ENCODE results near the gene WDR44. TPM values are rescaled to one million over a fixed set of nuclear protein-coding genes. Genes with fewer than 3 reads are reported as not detected.
"Not testable (repeated sequence)": the region's sequence is repeated elsewhere in the genome, so short reads cannot be mapped to it uniquely, and the experiment has no call there.

Gene WDR44
- polyA plus RNA-seq (ENCODE audit: insufficient read length in 3 of 3), result 10 to 100 TPM; 10.8 to 12.4 (median 11.8) TPM
- long read RNA-seq, donor 1, full-length matches to known transcripts, result 1 of 1 reads
- long read RNA-seq, donor 1, partial matches to known transcripts, result 0 of 1 reads
- long read RNA-seq, donor 1, other reads (novel, unspliced or antisense), result 0 of 1 reads
- long read RNA-seq, donor 2, result 0 reads
- long read RNA-seq, donor 3, full-length matches to known transcripts, result 2 of 2 reads
- long read RNA-seq, donor 3, partial matches to known transcripts, result 0 of 2 reads
- long read RNA-seq, donor 3, other reads (novel, unspliced or antisense), result 0 of 2 reads
- long read RNA-seq, donor 4, result 0 reads
- long read RNA-seq, donor 5, result 0 reads
- long read RNA-seq, donor 6, full-length matches to known transcripts, result 2 of 2 reads
- long read RNA-seq, donor 6, partial matches to known transcripts, result 0 of 2 reads
- long read RNA-seq, donor 6, other reads (novel, unspliced or antisense), result 0 of 2 reads
- long read RNA-seq, donor 7, full-length matches to known transcripts, result 1 of 1 reads
- long read RNA-seq, donor 7, partial matches to known transcripts, result 0 of 1 reads
- long read RNA-seq, donor 7, other reads (novel, unspliced or antisense), result 0 of 1 reads
- long read RNA-seq, donor 8, full-length matches to known transcripts, result 2 of 2 reads
- long read RNA-seq, donor 8, partial matches to known transcripts, result 0 of 2 reads
- long read RNA-seq, donor 8, other reads (novel, unspliced or antisense), result 0 of 2 reads
- long read RNA-seq, donor 9, result 0 reads
- long read RNA-seq, donor 10, full-length matches to known transcripts, result 1 of 1 reads
- long read RNA-seq, donor 10, partial matches to known transcripts, result 0 of 1 reads
- long read RNA-seq, donor 10, other reads (novel, unspliced or antisense), result 0 of 1 reads
- long read RNA-seq, donor 11, full-length matches to known transcripts, result 1 of 1 reads
- long read RNA-seq, donor 11, partial matches to known transcripts, result 0 of 1 reads
- long read RNA-seq, donor 11, other reads (novel, unspliced or antisense), result 0 of 1 reads
- long read RNA-seq, donor 12, full-length matches to known transcripts, result 1 of 1 reads
- long read RNA-seq, donor 12, partial matches to known transcripts, result 0 of 1 reads
- long read RNA-seq, donor 12, other reads (novel, unspliced or antisense), result 0 of 1 reads
- long read RNA-seq, donor 13, result 0 reads
- long read RNA-seq, donor 14, full-length matches to known transcripts, result 1 of 1 reads
- long read RNA-seq, donor 14, partial matches to known transcripts, result 0 of 1 reads
- long read RNA-seq, donor 14, other reads (novel, unspliced or antisense), result 0 of 1 reads
- long read RNA-seq, donor 15, result 0 reads
- long read RNA-seq, donor 16, full-length matches to known transcripts, result 4 of 4 reads
- long read RNA-seq, donor 16, partial matches to known transcripts, result 0 of 4 reads
- long read RNA-seq, donor 16, other reads (novel, unspliced or antisense), result 0 of 4 reads

GRCh38 chrX:118345464-118346257, at the start of gene WDR44:
Gene WDR44, plus strand, starts transcription at chrX:118346106. Its CDS starts 398 bp downstream, at chrX:118346504.
- peak; percentile 93 for DNase-seq

DNA sequence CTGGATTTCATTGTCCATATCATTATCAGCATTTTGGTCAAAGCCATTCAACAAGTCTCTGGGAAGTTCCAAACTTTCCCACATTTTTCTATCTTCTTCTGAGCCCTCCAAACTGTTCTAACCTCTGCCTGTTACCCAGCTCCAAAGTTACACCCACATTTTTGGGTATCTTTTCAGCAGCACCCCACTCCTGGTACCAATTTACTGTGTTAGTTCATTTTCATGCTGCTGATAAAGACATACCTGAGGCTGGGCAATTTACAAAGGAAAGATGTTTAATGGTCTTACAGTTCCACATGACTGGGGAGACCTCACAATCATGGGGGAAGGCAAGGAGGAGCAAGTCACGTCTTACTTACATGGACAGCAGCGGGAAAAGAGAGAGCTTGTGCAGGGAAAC, 40.1 kb upstream of the WDR44 start:
- DNase-seq, result not testable (repeated sequence)

DNA sequence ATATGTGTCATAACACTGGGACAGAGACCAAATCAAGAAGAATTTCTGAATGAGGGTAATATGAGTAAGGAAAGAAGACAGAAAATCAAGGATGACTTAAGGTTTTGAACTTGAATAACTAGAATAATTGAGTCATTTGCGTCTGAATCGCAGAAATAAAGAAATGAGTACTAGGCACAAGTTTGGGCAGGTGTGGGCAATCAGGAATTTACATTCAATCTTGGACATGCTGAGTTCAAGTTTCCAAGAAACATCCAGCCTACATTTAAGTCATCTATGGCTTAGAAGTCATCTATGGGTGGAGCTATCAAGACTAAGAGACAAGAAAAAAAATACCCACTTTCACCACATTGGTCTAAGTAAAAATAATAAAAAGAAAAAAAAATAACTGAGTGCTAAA, 30.4 kb upstream of the WDR44 start:
- no peak for DNase-seq

DNA sequence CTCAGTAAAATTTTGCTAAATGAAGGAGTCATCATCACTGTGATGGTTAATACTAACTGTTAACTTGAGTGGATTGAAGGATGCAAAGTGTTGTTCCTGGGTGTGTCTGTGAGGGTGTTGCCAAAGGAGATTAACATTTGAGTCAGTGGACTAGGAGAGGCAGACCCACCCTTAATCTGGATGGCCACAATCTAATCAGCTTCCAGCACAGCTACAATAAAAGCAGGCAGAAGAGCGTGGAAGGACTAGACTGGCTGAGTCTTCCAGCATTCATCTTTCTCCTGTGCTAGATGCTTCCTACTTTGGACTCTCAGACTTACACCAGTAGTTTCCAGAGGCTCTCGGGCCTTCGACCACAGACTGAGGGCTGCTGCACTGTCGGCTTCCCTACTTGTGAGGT, 21.3 kb upstream of the WDR44 start:
- no peak for DNase-seq

DNA sequence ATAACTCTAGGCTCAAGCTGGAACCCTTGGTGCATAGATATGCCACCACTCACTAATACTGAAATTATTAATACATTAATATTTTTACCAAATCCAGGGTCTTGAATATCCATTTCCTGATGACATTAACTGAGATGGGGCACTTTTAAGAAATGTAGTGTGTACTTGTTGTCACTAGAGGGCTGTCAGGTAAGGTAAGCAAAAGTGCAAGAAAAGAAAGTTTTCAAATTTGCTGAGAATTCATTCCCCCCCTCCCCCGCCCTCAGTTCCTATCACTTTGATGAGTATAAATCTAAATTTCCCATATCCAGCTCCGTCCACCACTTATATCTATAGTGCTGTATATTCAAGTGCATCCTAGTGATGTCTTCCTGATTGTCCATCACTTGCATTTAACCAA, 20.5 kb upstream of the WDR44 start:
- no peak for DNase-seq

- DNase-seq, result no peak
Measured at GRCh38 chrX:118329175-118329574, 16.7 kb upstream of the WDR44 start.

DNA sequence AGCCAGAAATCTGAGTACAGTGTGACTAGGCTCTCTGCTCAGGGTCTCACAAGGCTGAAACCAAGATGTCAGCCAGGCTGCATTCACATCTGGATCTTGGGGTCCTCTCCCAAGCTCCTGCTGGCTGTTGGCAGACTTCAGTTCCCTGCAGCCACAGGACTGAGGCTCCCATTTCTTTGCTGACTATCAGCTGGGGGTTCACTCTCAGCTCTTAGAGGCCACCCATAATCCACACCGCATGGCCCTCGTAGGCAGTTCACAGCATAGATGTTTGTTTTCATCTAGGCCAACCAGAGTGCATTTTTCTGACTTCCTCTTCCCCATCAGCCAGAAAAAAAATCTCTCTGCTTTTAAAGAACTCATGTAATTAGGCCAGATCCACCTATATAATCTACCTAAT, 8.2 kb upstream of the WDR44 start:
- DNase-seq, result no peak

GRCh38 chrX:118338930-118339329, 7.0 kb upstream of the WDR44 start:
- DNase-seq, result no peak

- DNase-seq, result no peak
Measured at GRCh38 chrX:118345045-118345463, 852 bp upstream of the WDR44 start.

DNA sequence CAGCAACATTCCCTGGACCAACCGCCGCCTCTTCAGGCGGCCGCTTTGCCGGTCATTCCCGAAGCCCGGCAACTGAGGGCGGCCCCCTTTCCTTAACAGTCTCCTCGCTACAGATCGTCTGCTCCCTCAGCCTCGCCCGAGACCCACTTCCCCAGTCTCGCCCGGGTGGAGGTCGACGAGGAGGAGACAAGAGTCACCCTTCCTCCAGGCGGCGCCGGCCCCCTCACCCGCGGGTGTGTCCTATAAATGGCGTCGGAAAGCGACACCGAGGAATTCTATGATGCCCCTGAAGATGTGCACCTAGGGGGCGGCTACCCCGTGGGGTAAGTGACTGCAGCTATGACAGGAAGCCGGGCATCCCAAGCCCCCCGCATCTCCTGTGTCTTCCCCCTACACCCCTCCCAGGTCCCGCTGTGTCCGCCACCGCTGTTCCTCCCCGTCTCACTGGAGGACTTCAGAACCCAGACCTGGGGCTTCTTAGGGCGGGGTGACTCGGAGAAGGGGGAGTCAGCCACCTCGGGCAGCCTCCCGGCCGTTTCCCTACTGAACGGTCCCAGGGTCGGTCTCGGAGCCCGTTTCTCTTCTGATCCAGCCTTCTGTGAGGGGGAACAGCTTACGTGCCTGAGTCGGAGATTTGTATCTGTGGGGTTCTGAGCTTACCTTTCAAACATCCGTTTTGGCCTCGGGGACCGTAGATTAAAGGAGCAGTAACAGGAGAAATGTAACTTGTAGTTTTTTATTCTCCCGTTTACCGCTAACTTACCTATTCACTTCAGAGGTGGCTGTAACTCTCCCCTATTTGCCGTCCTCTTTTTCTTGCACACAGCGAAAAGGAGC, 570 bp downstream of the WDR44 start:
- DNase-seq, result no peak

- no peak for DNase-seq
Measured at GRCh38 chrX:118347131-118347530, 1.2 kb downstream of the WDR44 start.

GRCh38 chrX:118347736-118348135, 1.8 kb downstream of the WDR44 start:
- DNase-seq, result no peak

GRCh38 chrX:118348186-118348810, 2.4 kb downstream of the WDR44 start:
- DNase-seq, result no peak

- DNase-seq, result no peak
Measured at GRCh38 chrX:118349188-118349587, 3.3 kb downstream of the WDR44 start.

GRCh38 chrX:118350221-118350620, 4.3 kb downstream of the WDR44 start:
- no peak for DNase-seq

DNA sequence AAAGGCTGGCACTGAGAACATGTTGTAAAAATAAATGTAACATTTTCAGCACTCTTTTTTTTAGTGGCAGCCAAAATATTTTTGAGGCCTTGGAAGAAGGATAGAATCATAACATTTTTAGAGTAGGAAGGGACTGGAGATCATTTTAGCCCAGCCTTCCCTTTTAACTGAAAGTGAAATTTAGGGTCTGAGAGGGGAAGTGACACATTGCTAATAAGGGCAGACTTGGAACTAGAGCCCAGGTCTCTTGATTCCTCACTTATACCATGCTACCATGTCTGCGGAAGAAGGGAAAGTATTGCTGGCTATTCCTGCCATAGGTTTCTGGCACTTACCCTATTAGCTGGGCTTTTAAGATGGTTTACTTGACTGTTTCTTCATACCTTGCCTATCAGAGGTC, 4.8 kb downstream of the WDR44 start:
- DNase-seq, result no peak

DNA sequence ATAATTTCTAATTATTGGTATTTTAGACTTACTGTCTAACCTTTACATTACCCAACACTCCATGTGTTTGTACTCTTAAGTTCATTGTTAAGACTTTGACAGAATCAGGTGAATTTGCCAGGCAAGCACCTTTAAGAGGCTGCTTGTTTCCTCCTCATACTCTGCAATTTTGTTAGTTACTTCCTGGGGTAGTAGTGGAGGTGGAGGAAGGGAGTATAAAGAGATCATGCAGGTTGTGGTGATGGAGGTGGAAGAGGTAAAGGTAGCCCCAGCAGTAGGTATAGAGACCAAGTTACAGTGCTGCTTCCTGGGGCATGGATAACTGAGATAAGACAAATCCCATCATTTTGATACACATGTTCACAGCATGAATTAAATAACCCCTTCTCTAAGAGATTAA, 6.7 kb downstream of the WDR44 start:
- no peak for DNase-seq

DNA sequence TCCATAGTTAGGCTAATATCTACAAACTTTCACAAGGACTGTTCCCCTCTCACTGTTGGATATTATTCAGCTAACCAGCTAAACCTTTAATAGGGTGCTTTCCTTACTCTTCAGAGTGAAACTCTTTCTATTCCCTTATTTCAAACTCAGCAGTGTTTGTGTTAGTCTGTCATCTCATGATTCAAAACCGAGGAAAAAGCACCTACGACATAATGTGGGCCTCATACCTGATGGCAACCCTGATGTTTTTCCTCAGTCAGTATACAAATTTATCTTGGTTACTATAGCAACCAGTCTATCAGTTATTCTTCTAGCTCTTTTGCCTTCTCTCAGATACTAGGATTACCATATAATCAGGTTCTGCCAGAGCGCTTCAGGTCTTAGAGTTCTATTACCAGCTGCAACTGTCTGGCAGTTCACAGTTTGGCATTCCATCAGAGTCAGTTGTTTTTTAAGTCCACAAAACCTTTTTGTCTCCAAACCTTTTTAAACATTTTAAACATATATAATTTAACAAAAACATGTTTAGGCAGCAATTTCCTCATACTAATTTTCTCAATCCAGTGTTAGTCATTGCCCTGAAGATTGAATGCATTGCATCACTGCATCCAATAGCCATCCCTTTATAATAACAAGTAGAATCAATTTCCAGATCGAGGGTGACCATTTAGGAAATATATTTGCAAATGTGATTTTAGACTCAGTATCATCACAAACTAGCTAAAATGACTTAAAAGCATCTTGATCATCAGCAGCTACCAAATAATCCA, 7.4 kb downstream of the WDR44 start:
- no peak for DNase-seq
